ENCODE data around the gene TRIP13. TPM values are rescaled to one million over a fixed set of nuclear protein-coding genes. Genes with fewer than 3 reads are reported as not detected.

TRIP13 gene
- total RNA-seq, 1 experiment from 2014 or later: 60.2 TPM

GRCh38 chr5:966941-967340 lies 74.3 kb downstream of the TRIP13 start:
- in situ Hi-C loops (cut with HindIII; ENCODE audit: low pct_unique_long_range_greater_than_20kb, low sequenced_read_pairs): no loop called here
- DNase-seq (ENCODE audit: low read depth): no peak

Other genes starting within 250 kb of the TRIP13 start
- gene TPPP, start 199.5 kb upstream of the TRIP13 start, total RNA-seq (2014; rRNA removed; shearing (Covaris generic); ENCODE audit: low replicate concordance): 0.34 TPM in 1 of 2 replicates, not detected in the other
- not detected in 2 replicates for gene ZDHHC11B, start 108.2 kb upstream of the TRIP13 start, total RNA-seq (2014; rRNA removed; shearing (Covaris generic); ENCODE audit: low replicate concordance)
- gene ZDHHC11, start 41.9 kb upstream of the TRIP13 start, total RNA-seq (2014; rRNA removed; shearing (Covaris generic); ENCODE audit: low replicate concordance): 1.2 and 2.2 TPM in 2 replicates
- gene BRD9, start 83 bp upstream of the TRIP13 start, total RNA-seq (2014; rRNA removed; shearing (Covaris generic); ENCODE audit: low replicate concordance): 20.4 and 29.2 TPM in 2 replicates
- gene NKD2, start 115.9 kb downstream of the TRIP13 start, total RNA-seq (2014; rRNA removed; shearing (Covaris generic); ENCODE audit: low replicate concordance): 0.27 TPM in 1 of 2 replicates, not detected in the other
- 34.2 and 45.8 TPM in 2 replicates for gene SLC12A7, start 219.2 kb downstream of the TRIP13 start, total RNA-seq (2014; rRNA removed; shearing (Covaris generic); ENCODE audit: low replicate concordance)